HK-2 (cell line): ENCODE measurements around the gene CRYBB1.
"Not testable (repeated sequence)": the region's sequence is repeated elsewhere in the genome, so short reads cannot be mapped to it uniquely, and the experiment has no call there.

ENCODE experiments used
- DNase-seq: peaks from one replicate; pipeline ENCODE4 v3.0.0-alpha.2; 2018; ENCODE audit not compliant: unreplicated experiment

The CRYBB1 gene

DNA sequence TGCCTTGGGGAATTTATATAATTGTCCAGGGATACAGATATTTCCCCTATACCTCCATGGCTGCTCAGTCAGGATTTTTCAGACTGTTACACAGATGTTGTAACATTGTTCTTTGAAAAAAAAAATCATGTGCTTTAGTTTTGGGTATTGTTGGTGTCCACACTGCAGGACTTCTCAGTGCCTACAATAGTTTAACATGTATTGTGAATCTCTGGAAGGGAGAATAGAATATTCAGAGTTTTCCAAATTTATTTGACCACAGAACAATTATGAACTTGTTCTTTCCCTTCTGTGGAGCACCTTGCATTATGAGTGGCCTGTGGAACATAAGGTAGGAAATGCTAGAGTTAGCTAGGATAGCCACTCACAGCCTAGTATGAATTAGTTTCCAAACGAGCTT, 18.5 kb upstream of the CRYBB1 start:
- DNase-seq = no peak

DNA sequence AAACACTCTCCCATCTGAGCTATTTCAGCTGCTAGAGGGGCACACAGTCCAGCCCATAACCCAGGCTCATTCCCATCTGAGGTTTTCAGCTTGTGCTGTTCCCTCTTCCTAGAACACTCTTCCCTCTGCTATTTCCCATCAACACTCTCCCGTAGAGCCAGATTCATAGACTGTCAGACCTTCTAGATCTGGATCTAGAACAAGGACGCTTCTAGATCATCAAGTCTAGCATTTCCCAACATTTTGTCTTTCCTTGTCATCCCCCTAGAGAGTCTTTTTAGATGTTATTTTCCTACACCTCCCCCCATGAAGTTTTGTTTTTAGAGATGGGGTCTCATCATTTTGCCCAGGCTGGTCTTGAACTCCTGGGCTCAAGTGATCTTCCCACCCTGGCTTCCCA, 17.3 kb upstream of the CRYBB1 start:
- no peak for DNase-seq

DNA sequence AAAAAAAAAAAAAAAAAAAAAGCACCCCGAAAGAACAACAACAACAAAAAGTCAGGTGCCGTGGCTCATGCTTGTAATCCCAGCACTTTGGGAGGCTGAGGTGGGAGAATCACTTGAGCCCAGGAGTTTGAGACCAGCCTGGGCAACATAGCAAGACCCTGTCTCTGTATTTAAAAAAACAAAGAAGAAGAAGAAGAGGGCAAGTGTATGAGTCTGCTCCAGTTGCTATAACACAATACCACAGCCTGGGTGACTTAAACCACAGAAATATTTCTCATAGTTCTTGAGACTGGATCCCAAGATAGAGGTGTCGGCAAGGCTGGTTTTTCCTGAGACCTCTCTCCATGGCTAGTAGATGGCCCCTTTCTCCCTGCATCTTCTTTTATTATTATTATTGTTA, 16.4 kb upstream of the CRYBB1 start:
- no peak for DNase-seq

DNA sequence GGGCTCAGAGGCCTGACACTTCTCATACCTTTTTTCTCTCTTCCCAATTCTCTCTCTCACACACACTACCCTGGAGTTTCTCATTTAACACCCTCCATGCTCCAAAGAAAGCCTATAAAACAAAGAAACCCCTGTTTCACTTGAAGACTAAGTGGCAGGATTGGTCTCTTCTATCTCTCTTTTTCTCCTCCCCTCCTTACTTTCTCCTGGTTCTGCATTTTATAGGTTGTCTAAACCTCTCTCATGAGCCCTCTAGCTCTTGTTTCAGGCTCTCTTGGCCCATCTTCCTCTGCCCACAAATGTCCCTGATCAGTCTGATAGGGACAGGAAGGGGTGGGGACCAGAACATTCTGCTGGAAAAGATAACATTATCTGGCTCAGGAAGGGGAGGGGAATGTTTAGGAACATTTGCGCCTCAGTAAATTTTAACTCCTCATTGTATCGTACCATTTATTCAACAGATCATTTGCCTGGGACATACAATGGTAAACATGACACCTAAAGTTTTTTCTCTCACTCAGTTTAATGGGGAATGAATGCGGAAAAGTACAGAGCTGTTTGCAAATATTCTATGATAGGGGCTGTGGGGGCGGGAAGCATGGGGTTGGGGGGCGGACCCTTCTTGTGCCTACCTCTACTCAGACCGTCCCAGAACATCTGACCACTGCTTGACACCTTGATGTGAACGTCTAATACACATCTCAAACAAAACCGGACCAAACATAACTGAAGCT, 14.8 kb upstream of the CRYBB1 start:
- DNase-seq = no peak

DNA sequence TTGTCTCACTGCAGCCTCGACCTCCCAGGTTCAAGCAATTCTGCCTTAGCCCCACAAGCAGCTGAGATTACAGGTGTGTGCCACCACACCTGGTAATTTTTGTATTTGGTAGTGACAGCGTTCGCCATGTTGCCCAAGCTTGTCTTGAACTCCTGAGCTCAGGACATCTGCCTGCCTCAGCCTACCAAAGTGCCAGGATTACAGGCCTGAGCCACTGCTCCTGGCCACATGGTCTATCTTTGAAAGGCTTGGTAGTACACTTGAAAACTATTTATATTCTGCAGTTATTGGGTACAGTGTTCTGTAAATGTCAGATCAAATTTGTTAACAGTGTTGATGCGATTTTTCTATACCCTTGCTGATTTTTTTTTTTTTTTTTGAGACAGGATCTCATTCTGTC, 13.5 kb upstream of the CRYBB1 start:
- DNase-seq = no peak

DNA sequence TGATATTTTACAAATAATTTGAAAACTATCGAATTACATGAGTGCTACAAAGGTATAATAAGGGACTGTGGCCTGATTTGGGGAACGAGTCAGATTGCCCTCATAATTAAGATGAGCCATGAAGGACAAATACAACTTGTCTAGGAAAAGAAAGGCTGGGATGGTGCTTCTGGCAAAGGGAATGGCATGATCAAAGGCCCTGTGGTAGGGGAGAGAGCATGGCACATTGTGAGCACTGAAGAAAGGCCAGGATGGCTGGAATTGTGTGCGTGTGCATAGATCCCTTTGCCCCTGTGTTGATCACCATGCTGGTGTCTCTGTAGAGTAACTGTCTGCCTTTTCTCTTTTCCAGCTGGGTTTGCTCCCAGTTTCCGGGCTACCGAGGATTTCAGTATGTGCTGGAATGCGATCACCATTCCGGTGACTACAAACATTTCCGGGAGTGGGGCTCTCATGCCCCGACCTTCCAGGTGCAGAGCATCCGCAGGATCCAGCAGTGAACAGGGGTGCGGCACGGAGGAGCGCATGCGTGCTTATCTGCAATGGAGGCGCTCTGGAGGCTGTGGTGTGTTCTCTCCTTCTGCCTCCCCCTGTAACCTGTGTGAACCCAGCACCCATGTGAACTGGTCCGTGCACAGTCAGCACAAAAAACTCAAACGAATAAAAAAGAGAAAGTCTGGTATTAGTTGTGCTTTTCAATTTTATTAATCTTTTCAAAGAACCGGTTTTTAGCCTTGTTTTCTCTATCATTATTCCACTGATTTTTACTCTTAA, 12.3 kb upstream of the CRYBB1 start:
- no peak for DNase-seq

DNA sequence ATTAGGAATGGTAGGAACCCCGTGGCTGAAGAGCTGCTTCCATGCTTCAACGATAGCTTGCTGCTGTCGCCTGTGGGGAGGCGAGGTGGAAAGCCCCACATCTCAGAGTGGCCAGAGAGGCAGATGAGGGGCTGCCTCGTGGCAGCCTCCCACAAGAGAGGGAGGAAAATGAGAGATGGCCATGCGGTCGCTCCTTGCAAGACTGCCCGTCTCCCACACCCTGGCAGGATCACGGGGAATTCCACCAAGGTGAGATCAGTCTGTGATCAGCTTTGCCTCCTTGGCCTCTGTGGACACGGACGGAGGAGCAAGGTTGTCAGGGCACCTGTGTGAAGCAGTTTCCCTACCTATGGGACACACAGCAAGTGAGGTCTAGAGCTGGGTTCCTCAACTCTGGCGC, 7.0 kb upstream of the CRYBB1 start:
- DNase-seq = no peak

DNA sequence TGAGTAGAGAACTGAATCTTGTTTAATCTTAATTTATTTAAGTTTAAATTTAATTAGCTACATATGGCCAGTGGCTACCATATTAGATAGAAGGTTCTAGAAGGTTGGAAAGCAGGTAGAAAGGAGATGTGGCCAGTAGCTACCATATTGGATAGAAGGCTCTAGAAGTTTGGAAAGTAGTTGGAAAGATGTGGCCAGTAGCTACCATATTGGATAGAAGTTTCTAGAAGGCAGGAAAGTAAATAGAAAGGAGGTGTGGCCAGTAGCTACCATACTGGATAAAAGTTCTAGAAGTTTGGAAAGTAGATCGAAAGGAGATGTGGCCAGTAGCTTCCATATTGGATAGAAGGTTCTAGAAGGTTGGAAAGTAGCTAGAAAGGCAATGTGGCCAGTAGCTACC, 6.2 kb upstream of the CRYBB1 start:
- no peak for DNase-seq

DNA sequence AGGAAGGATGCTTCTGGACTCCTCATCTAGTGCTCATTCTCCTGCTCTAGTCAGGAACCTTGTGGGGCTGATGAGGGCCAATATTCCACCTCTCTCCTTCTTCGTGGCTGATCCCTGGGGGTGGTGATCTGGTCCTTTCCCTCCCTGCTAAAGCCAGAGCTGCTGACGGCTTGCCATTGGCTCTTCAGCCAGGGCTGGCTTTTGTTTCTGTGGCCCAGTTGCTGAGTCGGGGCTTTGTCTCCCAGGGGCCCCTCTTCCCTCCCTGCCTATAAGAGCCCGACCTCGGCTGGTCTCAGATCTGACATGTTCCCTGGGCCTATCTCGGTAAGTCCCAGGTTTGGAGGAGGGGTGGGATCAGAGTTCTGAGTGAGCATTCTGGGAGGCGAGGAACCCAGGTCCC, 3.8 kb upstream of the CRYBB1 start, which contains the start of gene CRYBA4:
TSS of gene CRYBA4 (plus strand) at position 301 of the 400 bp plus-strand sequence. CDS start 634 bp downstream, outside the sequence.
- no peak for DNase-seq

DNA sequence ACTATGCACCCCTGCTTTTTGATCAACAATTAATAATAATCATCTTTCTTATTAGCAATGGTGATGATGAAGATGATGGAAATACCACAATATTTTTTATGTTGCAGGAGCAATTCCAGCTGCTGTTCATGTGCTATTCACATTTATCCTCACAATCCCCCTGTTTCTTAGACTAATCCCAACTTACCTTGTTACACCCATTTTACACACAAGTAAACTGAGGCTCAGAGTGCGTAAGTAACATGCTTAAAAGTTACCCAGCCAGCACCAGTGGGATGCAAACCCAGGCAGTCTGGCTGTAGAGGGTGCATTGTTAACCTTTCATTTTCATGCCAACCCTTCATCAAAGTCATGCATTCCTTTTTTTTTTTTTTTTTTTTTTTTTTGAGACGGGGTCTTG, 2.4 kb upstream of the CRYBB1 start:
- no peak for DNase-seq

DNA sequence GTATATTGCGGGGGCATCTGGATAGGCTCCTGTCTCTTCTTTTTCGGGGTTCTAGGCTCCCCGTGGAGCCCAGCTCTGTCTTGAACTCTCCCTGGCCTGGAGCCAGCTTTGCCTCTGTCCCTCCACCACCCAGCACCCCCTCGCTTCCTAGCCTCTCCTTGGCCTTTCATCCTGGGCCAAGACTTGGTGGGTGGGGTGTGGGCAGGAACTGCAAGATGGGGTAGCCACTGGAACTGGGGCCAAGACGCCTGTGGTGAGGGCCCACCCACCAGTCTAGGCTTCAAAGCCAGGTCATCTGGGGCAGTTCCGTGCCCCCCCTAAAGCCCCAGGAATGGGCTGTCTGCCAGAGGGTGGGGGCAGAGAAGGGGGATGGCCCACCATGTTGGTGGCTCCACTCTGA, 1.7 kb upstream of the CRYBB1 start:
- no peak for DNase-seq

DNA sequence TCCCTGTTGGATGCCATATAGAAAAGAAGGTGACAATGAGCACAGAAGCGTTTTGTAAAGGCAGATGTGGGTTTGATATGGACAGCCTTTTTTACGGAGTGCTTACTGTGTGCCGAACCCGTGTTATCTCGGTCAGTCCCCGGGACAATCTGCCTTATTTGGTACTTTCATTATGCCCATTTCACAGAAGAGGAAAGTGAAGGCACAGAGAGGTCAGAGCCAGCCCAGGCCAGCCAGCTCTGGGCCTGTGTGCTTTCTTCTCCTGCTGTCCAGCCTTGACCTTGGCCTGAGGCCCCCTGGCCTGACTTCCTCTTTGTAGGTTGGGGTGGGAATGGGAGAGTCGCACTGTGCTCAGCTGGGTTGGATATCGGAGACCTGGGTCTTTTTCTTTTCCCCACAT, 628 bp upstream of the CRYBB1 start:
- DNase-seq = no peak

DNA sequence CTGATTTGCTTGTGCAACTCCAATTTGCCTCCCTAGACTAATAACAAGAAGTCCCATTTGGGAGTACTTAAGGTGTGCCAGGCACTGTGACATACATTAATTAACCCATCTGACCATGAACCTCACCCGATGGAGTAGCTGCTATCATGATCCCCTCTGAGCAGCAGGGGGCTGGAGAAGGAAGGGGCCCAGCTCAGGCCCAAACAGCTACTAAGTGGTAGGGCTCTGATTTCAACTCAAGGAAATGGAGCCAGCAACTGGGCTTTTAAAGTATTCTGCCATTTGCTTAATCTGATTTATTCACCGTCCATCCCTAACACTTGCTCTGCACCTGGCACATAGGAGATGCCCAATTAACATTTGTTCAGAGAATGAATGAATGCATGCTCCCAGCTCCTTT, 1.2 kb downstream of the CRYBB1 start:
- DNase-seq = no peak

DNA sequence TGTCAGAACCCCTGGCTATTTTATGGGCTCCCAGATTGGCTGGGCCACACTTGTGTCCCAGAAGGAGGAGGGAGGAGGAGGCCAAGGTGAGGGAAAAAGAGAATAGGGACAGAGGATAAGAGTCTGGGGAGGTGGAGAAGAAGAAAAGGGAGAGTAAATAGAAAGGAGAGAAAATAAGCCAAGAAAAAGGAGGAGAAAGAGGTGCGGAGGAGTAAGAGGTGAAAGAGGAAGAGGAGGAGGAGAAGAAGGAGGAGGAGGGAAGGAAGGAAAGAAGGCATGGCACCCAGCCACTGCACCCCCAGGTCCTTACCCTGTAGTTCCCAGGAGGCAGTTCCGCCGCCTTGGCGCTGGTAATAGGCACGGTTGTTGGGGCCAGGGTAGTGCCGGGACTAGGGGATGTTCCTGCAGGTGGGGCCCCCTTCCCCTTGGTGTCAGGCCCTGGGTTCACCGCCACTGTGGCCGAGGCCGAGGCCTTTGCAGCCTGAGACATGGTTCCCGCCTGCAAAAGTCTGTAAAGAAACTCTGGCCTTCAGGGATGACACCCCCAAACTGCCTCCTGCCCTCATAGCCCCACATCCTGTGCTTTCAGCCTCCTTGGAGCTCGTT, 1.9 kb downstream of the CRYBB1 start:
- no peak for DNase-seq

DNA sequence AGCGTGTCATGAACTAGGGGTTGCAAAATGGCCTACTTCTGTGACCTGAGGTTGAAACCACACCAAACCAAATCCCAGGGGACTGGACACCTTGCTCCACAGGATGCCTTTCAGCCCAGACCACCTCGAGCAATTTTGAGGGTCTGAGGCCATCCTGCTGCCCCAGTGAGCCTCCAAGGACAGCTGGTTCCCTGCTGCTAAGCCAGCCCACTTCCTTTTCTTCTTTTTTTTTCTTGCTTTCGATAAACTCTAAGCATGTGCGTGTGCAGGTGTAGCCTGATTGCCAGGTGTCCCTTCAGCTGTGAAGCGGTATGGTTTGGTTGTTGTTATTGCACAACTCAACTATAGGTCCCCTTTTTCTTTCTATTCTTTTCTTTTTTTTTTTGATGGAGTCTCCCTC, 2.7 kb downstream of the CRYBB1 start:
- DNase-seq = no peak

DNA sequence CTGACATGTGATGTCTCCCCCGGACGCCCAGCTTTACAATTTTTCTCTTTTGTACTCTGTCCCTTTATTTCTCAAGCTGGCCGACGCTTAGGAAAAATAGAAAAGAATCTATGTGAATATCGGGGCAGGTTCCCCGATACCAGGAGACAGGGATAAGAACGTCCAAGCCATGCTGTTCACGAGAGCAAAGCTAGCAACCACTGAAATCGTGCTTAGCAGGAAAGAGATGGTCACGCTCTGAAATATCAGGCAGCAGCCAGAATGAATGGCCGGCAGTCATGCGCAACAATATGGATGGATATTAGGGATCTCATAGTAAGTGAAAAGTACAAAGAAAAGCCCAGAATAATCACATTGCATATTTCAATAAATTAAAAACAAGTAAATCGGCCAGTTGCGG, 3.5 kb downstream of the CRYBB1 start:
- DNase-seq = no peak

DNA sequence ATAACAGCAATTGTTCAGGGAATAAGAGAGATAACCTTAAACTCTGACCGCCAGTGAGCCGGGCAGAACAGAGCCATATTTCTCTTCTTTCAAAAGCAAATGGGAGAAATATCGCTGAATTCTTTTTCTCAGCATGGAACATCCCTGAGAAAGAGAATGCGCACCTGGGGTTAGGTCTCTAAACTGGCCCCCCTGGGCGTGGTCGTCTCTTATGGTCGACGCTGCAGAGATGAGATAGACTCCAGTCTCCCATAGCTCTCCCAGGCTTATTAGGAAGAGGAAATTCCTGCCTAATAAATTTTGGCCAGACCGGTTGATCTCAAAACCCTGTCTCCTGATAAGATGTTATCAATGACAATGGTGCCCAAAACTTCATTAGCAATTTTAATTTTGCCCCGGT, 4.1 kb downstream of the CRYBB1 start:
- not testable (repeated sequence) for DNase-seq

DNA sequence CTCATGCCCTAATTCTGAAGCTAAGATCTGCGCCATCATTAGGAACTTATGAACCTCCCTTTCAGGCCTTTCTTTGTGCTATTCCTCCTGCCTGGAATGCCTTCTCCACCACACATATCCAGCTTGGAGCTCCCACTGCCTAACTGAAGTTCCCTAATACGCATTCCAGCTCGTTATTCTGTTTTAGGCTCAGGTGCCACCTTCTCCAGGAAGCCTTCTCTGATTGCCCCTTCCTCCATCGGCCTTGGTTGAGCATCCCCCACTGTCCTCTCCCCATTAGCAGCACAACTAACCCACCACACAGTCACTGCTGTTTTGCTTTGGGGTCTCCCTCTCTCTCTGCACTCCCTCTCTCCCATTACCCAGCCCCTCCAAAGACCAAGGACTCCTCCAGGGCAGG, 5.2 kb downstream of the CRYBB1 start:
- DNase-seq = no peak

DNA sequence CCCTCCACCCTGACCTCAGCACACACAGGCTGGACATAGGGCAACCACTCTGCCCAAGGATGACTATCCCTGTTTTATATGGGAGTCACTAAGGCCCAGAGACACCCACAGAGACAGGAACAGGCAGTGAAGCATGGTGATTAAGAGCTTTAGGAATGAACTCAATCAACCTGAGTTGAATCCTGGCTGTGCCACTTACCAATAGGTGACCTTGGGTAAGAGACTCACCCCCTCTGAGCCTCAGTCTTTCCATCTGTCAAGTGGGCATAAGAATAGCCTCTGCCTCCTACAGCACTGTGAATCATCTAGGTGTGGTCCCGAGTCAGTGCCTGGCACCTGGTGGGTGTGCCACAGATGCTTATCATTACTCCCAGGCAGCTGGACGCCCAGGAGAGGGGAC, 6.8 kb downstream of the CRYBB1 start:
- no peak for DNase-seq

DNA sequence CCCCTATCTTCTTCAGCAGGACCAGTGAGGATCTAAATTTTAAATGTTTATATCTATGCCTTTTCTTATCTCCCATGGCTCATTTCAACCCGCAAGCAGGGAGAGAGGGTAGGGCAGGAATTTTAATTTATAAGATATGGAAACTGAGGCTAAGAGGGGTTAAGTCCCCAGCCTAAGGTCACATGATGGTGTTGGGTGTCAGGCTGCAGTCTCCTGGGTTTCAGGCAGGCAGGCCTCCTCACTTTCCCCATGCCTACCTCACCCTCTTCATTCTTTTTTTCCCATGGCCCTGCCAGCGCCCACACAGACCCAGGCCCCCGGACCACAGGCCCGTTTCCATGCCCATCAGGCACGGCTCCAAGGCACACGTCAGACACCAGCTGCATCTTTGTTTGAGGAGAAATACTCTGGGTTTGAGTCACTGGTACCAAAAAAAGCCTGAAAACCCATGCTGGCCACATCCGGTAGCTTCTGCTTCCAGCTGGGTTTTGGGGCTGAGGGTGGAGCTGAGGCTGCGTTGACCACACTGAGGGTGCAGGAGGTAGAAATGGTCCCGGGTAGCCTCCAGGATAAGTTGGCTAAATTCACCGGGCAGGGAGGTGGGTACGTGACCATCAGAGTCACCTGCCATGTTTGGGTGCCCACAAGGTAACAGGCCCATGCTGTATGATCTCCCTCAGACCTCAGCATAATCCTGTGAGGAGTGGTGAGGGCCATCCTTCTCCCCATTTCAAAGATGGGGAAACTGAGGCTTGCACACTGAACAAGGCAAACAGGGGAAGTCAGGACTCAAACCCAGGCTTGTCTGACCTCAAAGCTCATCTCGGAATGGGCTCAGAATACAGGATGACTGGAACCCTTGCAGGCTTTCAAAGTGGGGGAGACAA, 7.5 kb downstream of the CRYBB1 start:
- DNase-seq = peak; percentile 49

DNA sequence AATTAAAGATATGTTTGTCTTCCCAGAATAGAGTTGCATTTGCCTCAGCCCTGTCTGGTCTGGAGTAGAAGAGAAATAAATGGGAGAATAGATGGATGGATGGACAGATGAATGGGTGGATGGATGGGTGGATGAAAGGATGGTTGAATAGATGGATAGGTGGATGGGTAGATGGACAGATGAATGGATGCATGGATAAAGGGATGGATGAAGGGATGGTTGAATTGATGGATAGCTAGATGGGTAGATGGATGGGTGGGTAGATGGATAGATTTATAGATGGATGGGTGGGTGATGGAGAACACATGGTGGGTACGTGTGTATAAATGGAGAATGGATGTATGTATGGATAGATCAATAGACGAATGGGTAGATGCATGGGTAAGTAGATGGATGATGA, 8.5 kb downstream of the CRYBB1 start:
- DNase-seq = no peak

DNA sequence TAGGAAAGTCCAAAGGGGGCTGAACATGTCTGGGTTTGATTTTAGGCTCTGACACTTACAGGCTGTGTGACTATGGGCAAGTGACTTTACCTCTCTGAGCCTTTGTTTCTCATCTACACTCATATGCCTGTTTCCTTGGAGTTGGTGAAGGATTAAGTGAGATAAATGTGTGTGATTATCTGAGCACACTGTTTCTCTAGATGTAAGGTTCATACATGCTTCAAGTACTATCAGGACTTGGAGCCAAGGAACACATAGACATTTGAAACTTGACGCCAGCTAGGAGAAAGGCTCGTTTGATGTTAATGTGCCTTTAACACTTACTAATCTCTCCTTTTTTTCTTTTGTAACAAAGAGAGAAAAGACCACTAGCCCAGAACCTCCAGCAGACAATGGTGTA, 9.7 kb downstream of the CRYBB1 start:
- no peak for DNase-seq
